Measurements from ENCODE around the gene SPG7.

The SPG7 gene

DNA sequence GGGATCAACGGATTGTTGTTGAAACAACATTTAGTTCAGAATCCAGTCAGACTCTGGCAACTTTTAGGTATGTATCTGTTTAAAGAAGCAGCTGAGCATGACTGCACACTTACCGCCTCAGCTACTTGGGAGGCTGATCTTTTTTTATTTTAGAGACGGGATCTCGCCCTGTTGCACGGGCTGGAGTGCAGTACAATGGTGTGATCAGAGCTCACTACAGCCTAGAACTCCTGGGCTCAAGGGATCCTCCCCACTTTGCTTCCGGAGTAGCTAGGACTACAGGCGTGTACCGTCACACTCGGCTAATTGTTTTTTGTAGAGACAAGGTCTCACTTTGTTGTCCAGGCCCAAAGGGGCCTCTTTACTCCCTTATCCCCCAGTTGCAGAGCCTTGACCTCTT lies 2.3 kb downstream of the SPG7 start:
- in situ Hi-C loops (cut with MboI; ENCODE audit: low sequenced_read_pairs): no loop called here

- in situ Hi-C loops (cut with MboI; ENCODE audit: low sequenced_read_pairs): no loop called here
Observed at GRCh38 chr16:89511374-89511773, 3.2 kb downstream of the SPG7 start.

DNA sequence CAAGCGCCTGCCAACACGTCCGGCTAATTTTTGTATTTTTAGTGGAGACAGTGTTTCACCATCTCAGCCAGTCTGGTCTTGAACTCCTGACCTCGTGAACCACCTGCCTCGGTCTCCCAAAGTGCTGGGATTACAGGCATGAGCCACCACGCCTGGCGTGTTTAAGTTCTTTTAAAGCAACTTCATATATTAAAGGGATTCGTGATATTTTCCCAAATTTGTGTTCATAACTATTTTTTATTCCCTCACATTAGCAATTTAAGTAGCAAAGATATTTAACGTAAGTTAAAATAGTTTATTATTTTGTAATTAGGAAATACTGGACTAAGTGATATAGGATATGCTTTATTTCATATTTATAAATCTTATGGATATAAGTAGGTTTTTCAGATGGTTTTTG lies 4.2 kb downstream of the SPG7 start:
- in situ Hi-C loops (cut with MboI; ENCODE audit: low sequenced_read_pairs): no loop called here

GRCh38 chr16:89517128-89517527 lies 8.9 kb downstream of the SPG7 start:
- in situ Hi-C loops (cut with MboI; ENCODE audit: low sequenced_read_pairs): no loop called here

DNA sequence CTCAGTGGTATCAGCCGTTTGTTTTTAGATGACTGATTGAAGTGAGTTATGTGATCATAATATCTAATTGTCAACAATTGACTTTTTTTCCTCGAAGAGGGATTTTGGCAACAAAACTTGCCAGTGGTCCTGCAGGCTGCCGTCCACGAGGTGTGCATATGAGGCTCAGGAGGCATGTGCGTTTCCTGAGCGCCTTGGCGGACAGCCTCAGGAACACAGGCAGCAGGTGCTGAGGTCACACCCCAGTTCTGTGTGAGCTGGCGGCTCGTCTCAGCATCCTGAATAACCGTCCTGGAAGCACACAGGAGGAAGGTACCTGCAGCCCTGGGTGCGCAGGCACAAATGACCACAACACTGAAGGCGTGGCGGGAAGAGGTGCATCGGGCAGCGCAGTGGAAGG lies 11.7 kb downstream of the SPG7 start:
- in situ Hi-C loops (cut with MboI; ENCODE audit: low sequenced_read_pairs): no loop called here

DNA sequence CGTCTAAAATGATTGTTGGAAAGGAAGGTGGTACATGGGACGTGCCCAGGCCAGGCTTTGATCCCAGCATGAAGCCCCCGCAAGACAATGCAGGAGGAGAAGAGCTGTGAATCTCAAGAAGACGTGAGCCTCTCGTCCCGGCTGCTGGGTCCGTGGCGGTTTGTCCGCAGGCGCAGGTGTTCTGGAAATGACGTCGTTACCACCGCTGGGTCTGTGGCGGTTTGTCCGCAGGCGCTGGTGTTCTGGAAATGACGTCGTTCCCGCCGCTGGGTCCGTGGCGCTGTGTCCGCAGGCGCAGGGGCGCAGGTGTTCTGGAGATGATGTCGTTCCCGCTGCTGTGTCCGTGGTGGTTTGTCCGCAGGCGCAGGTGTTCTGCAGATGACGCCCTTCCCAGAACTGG lies 14.1 kb downstream of the SPG7 start:
- in situ Hi-C loops (cut with MboI; ENCODE audit: low sequenced_read_pairs): no loop called here

GRCh38 chr16:89523680-89524344 lies 15.6 kb downstream of the SPG7 start:
- in situ Hi-C loops (cut with MboI; ENCODE audit: low sequenced_read_pairs): no loop called here

- in situ Hi-C loops (cut with MboI; ENCODE audit: low sequenced_read_pairs): no loop called here
Observed at GRCh38 chr16:89525146-89525913, 17.1 kb downstream of the SPG7 start.

DNA sequence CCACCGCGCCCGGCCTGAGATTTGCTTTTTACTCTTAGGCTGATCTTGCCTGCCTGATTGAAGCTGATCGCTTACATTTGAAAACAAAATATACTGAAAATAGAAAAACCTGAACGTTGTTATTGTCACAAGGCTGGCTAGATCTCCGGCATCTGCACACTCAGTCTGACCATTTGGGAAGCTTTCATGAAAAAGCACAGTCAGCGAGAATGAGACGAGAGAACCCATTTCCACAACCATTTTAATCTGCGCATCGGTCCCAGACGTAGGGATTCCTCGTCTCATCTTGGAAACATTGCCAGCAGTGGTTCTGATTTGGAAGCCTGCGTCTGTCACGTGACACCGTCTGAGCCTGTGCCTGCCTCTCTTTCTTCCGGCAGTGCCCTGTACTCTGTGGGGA lies 20.9 kb downstream of the SPG7 start:
- in situ Hi-C loops (cut with MboI; ENCODE audit: low sequenced_read_pairs): no loop called here

DNA sequence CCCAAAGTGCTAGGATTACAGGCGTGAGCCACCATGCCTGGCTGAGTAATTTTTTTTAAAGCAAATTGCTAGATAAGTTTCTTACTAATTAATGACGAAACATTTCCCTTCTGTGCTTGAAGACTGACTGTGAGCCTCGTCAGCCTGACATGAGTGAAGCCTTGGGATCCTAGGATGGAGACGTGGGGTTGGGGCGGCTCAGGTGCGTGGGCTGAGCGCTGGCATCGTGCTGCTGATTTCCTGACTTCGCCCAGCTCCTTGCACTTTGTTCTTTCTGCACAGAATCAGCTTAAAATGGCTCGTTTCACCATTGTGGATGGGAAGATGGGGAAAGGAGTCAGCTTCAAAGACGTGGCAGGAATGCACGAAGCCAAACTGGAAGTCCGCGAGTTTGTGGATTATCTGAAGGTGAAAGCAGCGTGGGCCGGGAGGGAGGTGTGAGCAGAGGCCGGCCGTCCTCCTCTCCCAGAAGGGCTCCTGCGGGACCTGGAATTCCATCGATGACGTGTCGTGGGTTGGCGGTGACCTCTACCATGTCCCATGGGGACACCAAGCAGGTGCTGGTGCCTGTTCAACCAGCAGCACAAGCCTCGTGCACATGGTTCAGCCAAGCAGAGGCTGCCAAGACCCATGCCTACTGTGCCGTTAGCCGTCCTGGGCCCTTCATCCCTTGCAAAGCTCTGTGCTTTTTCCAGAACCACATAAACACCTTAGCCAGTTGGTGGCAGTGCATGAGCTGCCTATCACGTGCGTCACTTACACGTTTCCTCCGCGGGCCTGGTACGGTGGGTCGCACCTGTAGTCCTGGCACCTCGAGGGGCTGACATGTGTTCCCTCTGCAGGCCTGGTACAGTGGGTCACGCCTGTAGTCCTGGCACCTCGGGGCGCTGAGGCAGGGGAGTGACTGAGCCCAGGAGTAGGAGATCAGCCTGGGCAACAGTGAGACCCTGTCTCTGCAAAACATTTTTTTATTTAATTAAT lies 22.5 kb downstream of the SPG7 start:
- in situ Hi-C loops (cut with MboI; ENCODE audit: low sequenced_read_pairs): no loop called here

GRCh38 chr16:89531821-89532526 lies 23.8 kb downstream of the SPG7 start:
- in situ Hi-C loops (cut with MboI; ENCODE audit: low sequenced_read_pairs): no loop called here

GRCh38 chr16:89534252-89534756 lies 26.1 kb downstream of the SPG7 start:
- in situ Hi-C loops (cut with MboI; ENCODE audit: low sequenced_read_pairs): no loop called here

DNA sequence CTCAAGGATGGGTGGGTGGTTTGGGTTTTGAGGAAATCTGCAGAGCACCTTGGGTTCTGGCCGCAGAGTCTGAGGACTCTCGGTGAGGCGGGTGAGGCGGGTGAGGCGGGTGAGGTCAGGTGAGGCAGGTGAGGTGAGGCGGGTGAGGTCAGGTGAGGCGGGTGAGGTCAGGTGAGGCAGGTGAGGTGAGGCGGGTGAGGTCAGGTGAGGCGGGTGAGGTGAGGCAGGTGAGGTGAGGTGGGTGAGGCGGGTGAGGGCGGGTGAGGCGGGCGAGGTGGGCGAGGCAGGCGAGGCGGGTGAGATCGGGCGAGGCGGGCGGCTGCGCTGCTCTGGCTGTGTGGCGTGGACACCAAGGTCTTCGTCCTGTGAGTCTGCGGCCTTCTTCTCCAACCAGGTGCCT lies 28.2 kb downstream of the SPG7 start:
- in situ Hi-C loops (cut with MboI; ENCODE audit: low sequenced_read_pairs): no loop called here

GRCh38 chr16:89536886-89537548 lies 28.8 kb downstream of the SPG7 start:
- in situ Hi-C loops (cut with MboI; ENCODE audit: low sequenced_read_pairs): no loop called here

GRCh38 chr16:89537549-89537925 lies 29.3 kb downstream of the SPG7 start:
- in situ Hi-C loops (cut with MboI; ENCODE audit: low sequenced_read_pairs): no loop called here

DNA sequence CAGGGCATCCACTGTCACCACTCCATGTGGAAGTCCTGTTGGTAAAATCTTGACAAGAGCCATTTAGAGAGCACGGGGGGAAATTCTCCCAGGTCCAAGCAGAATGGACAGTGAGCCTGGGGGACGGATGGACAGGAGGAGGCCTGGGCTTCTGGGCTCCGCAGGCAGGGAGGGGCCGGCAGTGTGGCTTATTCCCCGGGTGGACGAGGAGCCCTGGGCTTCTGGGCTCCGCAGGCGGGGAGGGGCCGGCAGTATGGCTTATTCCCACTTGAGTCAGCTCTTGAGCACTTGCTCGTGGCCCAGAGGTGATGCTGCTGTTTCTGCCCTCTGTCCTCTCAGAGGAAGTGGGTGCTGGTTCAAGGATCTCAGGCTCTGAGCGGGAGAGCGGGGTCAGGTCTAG lies 30.1 kb downstream of the SPG7 start:
- in situ Hi-C loops (cut with MboI; ENCODE audit: low sequenced_read_pairs): no loop called here

GRCh38 chr16:89540557-89540956 lies 32.4 kb downstream of the SPG7 start:
- in situ Hi-C loops (cut with MboI; ENCODE audit: low sequenced_read_pairs): no loop called here

DNA sequence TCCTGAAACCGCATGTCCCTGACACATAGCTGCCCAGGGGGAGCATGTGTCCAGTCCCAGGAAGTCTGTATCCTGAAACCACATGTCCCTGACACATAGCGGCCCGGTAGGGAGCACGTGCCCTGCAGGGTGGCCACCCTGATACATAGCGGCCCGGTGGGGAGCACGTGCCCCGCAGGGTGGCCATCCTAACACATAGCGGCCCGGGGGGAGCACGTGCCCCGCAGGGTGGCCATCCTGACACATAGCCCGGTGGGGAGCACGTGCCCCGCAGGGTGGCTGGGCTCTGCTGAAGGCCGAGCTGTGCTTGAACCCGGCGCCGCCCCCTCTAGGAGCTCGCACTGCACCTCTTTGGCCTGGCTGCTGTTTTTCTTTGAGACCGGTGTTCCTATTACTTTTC lies 33.6 kb downstream of the SPG7 start:
- in situ Hi-C loops (cut with MboI; ENCODE audit: low sequenced_read_pairs): no loop called here

GRCh38 chr16:89544113-89544512 lies 35.9 kb downstream of the SPG7 start:
- in situ Hi-C loops (cut with MboI; ENCODE audit: low sequenced_read_pairs): no loop called here

DNA sequence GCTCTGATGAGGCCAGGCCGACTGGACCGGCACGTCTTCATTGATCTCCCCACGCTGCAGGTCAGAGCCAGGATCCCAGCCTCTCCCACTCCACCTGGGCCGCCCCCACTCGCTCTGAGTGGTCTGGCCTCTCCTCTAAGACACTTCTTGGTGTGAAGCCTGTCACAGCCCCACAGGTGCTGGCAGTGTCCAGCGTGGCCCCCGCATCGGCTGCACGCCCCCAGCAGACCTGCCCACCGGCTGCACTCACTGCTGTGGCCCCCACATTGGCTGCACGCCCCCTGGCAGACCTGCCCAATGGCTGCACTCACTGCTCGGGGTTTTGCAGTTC lies 36.5 kb downstream of the SPG7 start:
- in situ Hi-C loops (cut with MboI; ENCODE audit: low sequenced_read_pairs): no loop called here

All from hTERT RPE-1 (cell line).